Neural crest cell (in vitro differentiated cells): ENCODE data around the gene OSBPL2. TPM values are rescaled to one million over a fixed set of nuclear protein-coding genes. Genes with fewer than 3 reads are reported as not detected.

Experiments
- DNase-seq: peaks from one replicate; pipeline ENCODE4 v3.0.0; 2021; ENCODE audit warnings: low read depth, mixed read lengths, low spot score
- H3K27ac Mint-ChIP-seq: one replicate; pipeline ENCODE4 v1.8.0; 2021; ENCODE audit warnings: mild to moderate bottlenecking, mixed read lengths; ENCODE audit not compliant: unreplicated experiment
- H3K27me3 Mint-ChIP-seq: 2 replicates; pipeline ENCODE4 v1.8.0; 2021; ENCODE audit warnings: low read depth, mild to moderate bottlenecking, mixed read lengths
- H3K36me3 Mint-ChIP-seq: 2 replicates; pipeline ENCODE4 v1.8.0; 2021; ENCODE audit warnings: low read depth, mild to moderate bottlenecking, mixed read lengths
- H3K4me1 Mint-ChIP-seq: 2 replicates; pipeline ENCODE4 v1.8.0; 2021; ENCODE audit warnings: mixed read lengths
- H3K4me3 Mint-ChIP-seq: one replicate; pipeline ENCODE4 v1.8.0; 2021; ENCODE audit warnings: mild to moderate bottlenecking, mixed read lengths
- H3K9me3 Mint-ChIP-seq: 2 replicates; pipeline ENCODE4 v1.8.0; 2021; ENCODE audit warnings: mixed read lengths
- CTCF ChIP-seq: fragments of 200-600 bp; sonication (generic); conservative IDR thresholded peaks from 2 replicates; pipeline ENCODE4 v1.5.0; 2021; ENCODE audit warnings: antibody characterized with exemption, mild to moderate bottlenecking
- total RNA-seq: library from RNA; stranded (reverse); gene quantifications from 2 replicates; pipeline ENCODE4 v1.2.1, GENCODE V29; 2021

Gene OSBPL2
- total RNA-seq, 1 donor from 2014 or later, result 33.1 TPM

GRCh38 chr20:62220666-62221568 is 17.4 kb upstream of the OSBPL2 start:
- no peak for TF ChIP-seq CTCF
- H3K27ac Mint-ChIP-seq, result no peak overlapping the region
- no peak for DNase-seq
- no peaks in the 10 kb centered on the region for H3K9me3 Mint-ChIP-seq
- peaks cover 3% of the 10 kb centered on the region for H3K4me1 Mint-ChIP-seq
- no peaks in the 10 kb centered on the region for H3K36me3 Mint-ChIP-seq
- H3K4me3 Mint-ChIP-seq, result no peak overlapping the region
- H3K27me3 Mint-ChIP-seq, result peaks cover 85% of the 10 kb centered on the region

DNA sequence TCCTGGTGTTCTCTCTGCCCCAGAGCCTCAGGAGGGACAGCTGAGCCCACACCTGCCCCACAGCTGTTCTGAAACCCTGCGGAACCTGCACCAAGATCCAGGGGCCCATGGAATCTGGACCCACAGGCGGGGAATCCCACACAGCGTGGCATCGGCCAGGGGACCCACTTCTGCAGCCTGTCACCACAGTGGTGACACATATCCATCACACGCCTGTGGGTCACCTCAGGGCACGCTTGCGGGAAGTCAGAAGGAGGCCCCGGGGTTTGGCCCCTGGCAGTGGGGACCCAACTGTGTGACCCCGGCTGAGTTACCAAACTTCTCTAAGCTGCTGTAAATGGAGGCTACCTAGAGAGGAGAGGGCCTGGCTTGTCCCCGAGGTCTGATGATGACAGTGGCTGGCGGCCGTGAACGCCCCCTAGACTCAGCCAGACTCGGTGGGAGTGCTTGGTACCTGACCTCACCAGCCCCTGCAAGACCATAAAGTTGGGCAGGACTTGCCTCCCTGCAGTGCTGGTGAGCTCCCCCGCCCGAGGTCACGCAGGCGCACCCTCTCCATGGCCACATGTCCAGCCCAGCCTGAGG is 16.0 kb upstream of the OSBPL2 start:
- H3K4me3 Mint-ChIP-seq, result no peak overlapping the region
- TF ChIP-seq CTCF, result no peak
- H3K36me3 Mint-ChIP-seq, result no peaks in the 10 kb centered on the region
- H3K4me1 Mint-ChIP-seq, result peaks cover 3% of the 10 kb centered on the region
- DNase-seq, result no peak
- no peaks in the 10 kb centered on the region for H3K9me3 Mint-ChIP-seq
- peaks cover 81% of the 10 kb centered on the region for H3K27me3 Mint-ChIP-seq
- no peak overlapping the region for H3K27ac Mint-ChIP-seq

GRCh38 chr20:62222972-62223371 is 15.3 kb upstream of the OSBPL2 start:
- Mint-ChIP-seq H3K27me3 (peaks cover 75% of the 10 kb centered on the region), H3K4me1 (peaks cover 3% of the 10 kb centered on the region), H3K36me3 (no peaks in the 10 kb centered on the region), H3K27ac (no peak overlapping the region), H3K4me3 (no peak overlapping the region), H3K9me3 (no peaks in the 10 kb centered on the region)
- TF ChIP-seq CTCF, result no peak
- no peak for DNase-seq

GRCh38 chr20:62223571-62223970 is 14.8 kb upstream of the OSBPL2 start:
- Mint-ChIP-seq H3K4me3 (no peak overlapping the region), H3K27ac (no peak overlapping the region), H3K4me1 (peaks cover 3% of the 10 kb centered on the region), H3K27me3 (peaks cover 69% of the 10 kb centered on the region), H3K36me3 (no peaks in the 10 kb centered on the region), H3K9me3 (no peaks in the 10 kb centered on the region)
- TF ChIP-seq CTCF, result no peak
- DNase-seq, result no peak

GRCh38 chr20:62224113-62224855 is 14.0 kb upstream of the OSBPL2 start:
- no peak overlapping the region for H3K27ac Mint-ChIP-seq
- no peak for DNase-seq
- peaks cover 3% of the 10 kb centered on the region for H3K4me1 Mint-ChIP-seq
- no peak for TF ChIP-seq CTCF
- H3K27me3 Mint-ChIP-seq, result peaks cover 61% of the 10 kb centered on the region
- H3K4me3 Mint-ChIP-seq, result no peak overlapping the region
- no peaks in the 10 kb centered on the region for H3K9me3 Mint-ChIP-seq
- H3K36me3 Mint-ChIP-seq, result no peaks in the 10 kb centered on the region
